K562 (cell line): ENCODE results near the gene RPL28. TPM values are rescaled to one million over a fixed set of nuclear protein-coding genes. Genes with fewer than 3 reads are reported as not detected.
A peak's percentile ranks its signal among the peaks of the same experiment; 100 is the strongest.

Source experiments
- ATAC-seq: fragments of 200-7000 bp; cut with Tn5 transposase; 3 replicates; pipeline ENCODE4 v1.9.1; 2020; ENCODE audit warnings: moderate library complexity
- BruUV-seq: library from RNA; stranded (reverse); fragments of 400-500 nt; replicated peaks from 2 replicates; lab custom pipeline; 2021; lab: Mats Ljungman, UMichigan
- CTCF ChIA-PET: fragments of 300-600 bp; formaldehyde crosslinking; extraction: SDS; loops from one replicate; lab custom pipeline; 2021; ENCODE audit warnings: low intra/inter-chr PET ratio; lab: Yijun Ruan, JAX
- POLR2A ChIA-PET: fragments of 300-600, 350-650 bp; sonication (Branson Sonifier 250); formaldehyde crosslinking; extraction: SDS; loops from one replicate; lab custom pipeline; 2021; ENCODE audit warnings: antibody characterized with exemption, inconsistent platforms; lab: Yijun Ruan, JAX
- DNase-seq, 4 experiments: peaks; one replicate each; pipeline versions ENCODE4 v3.0.0 to v3.0.0-alpha.2; 2011 to 2018; ENCODE audit warnings: low spot score in 3 of 4, mixed read lengths in 3 of 4; ENCODE audit errors: extremely low read depth in 1 of 4
- FAIRE-seq: peaks from 2 replicates; lab custom pipeline; 2011; peaks lifted over from hg19 to GRCh38; lab: Jason Lieb, UNC
- H2AFZ ChIP-seq: 2 replicates; pipeline ENCODE4 v1.6.0; 2011; ENCODE audit warnings: low read depth, low read length, control low read depth, inconsistent platforms
- H3K27ac ChIP-seq: fragments of 200-600 bp; 3 replicates; pipeline ENCODE4 v1.8.0; 2011; ENCODE audit warnings: low read depth, mild to moderate bottlenecking, control low read depth, inconsistent platforms, low read length, moderate library complexity, mixed read lengths; ENCODE audit errors: extremely low read depth
- H3K27me3 ChIP-seq, 2 experiments: fragments of 300-600 bp in 1 of 2; 2 replicates in 1 of 2; 3 replicates in 1 of 2; pipeline versions ENCODE4 v1.6.0 to v1.8.0; 2011; ENCODE audit warnings: inconsistent platforms in 2 of 2, low read length in 2 of 2, mild to moderate bottlenecking in 1 of 2, mixed read lengths in 1 of 2, moderate library complexity in 1 of 2; ENCODE audit not compliant: control insufficient read depth in 2 of 2, insufficient read depth in 2 of 2
- H3K36me3 ChIP-seq: fragments of 300-600 bp; 3 replicates; pipeline ENCODE4 v1.8.0; 2011; ENCODE audit warnings: mild to moderate bottlenecking, low read length, inconsistent platforms; ENCODE audit not compliant: control insufficient read depth, insufficient read depth
- H3K4me1 ChIP-seq, 2 experiments: fragments of 200-600 bp in 1 of 2; replicated peaks in 1 of 2; 2 replicates in 1 of 2; 3 replicates in 1 of 2; pipeline versions ENCODE4 v1.5.1 to v1.8.0; 2011; ENCODE audit warnings: inconsistent platforms in 2 of 2, low read length in 2 of 2, mild to moderate bottlenecking in 1 of 2, mixed read lengths in 1 of 2, moderate library complexity in 1 of 2; ENCODE audit not compliant: control insufficient read depth in 2 of 2, insufficient read depth in 2 of 2
- H3K4me2 ChIP-seq: 2 replicates; pipeline ENCODE4 v1.6.1; 2011; ENCODE audit warnings: low read length, control low read depth, inconsistent platforms, mixed read lengths; ENCODE audit not compliant: insufficient read depth
- H3K4me3 ChIP-seq: fragments of 200-600 bp; sonication (generic), shearing (Covaris generic); 2 replicates; pipeline ENCODE4 v1.5.1; 2016; ENCODE audit warnings: control low read depth, inconsistent platforms
- H3K79me2 ChIP-seq: fragments of 200-600 bp; 3 replicates; pipeline ENCODE4 v1.8.0; 2011; ENCODE audit warnings: low read length, inconsistent platforms; ENCODE audit not compliant: control insufficient read depth, insufficient read depth
- H3K9ac ChIP-seq, 2 experiments: 2 replicates each; pipeline versions ENCODE4 v1.6.0 to v1.6.1; 2011; ENCODE audit warnings: low read depth in 2 of 2, low read length in 2 of 2, control low read depth in 1 of 2, inconsistent platforms in 1 of 2, mild to moderate bottlenecking in 1 of 2, mixed read lengths in 1 of 2; ENCODE audit not compliant: insufficient read depth in 1 of 2
- H3K9me1 ChIP-seq: one replicate; pipeline ENCODE4 v1.6.0; 2011; ENCODE audit warnings: inconsistent platforms, mild to moderate bottlenecking, low read length, moderate library complexity; ENCODE audit not compliant: control insufficient read depth, insufficient read depth
- H3K9me3 ChIP-seq: replicated peaks from 2 replicates; pipeline ENCODE4 v1.5.1; 2011; ENCODE audit warnings: low read depth, low read length, inconsistent platforms; ENCODE audit not compliant: control insufficient read depth, insufficient read depth
- H4K20me1 ChIP-seq: replicated peaks from 2 replicates; pipeline ENCODE4 v1.6.1; 2011; ENCODE audit warnings: low read length, inconsistent platforms, mixed read lengths; ENCODE audit not compliant: control insufficient read depth, insufficient read depth
- ATF2 ChIP-seq: sonication (generic); formaldehyde crosslinking; IDR thresholded peaks from 2 replicates; pipeline ENCODE4 v1.8.1; 2022; ENCODE audit warnings: missing genetic modification reagents
- HMBOX1 ChIP-seq: sonication (generic); IDR thresholded peaks from 2 replicates; pipeline ENCODE4 v1.6.1; 2016
- POLR2G ChIP-seq: fragments of 200-400 bp; formaldehyde crosslinking; IDR thresholded peaks from 2 replicates; pipeline ENCODE4 v1.6.1; 2017; ENCODE audit warnings: low read depth, mild to moderate bottlenecking, antibody characterized with exemption, low read length, moderate library complexity
- RBFOX2 ChIP-seq: fragments of 200-400 bp; formaldehyde crosslinking; IDR thresholded peaks from 2 replicates; pipeline ENCODE4 v1.6.1; 2017; ENCODE audit warnings: low read depth, mild to moderate bottlenecking, low read length, moderate library complexity
- WGBS: fragments of 100-300 bp; shearing (Covaris generic); methylation state at CpG from one replicate; pipeline ENCODE4 v1.1.6; 2016; ENCODE audit warnings: low coverage, mixed read lengths; ENCODE audit not compliant: insufficient coverage; ENCODE audit errors: missing lambda C conversion rate; 5-methylcytosine and 5-hydroxymethylcytosine counted together
- in situ Hi-C: fragments of 300-500 bp; cut with MboI; formaldehyde crosslinking; loops from 4 replicates; pipeline ENCODE4 v1.15.0; 2018; ENCODE audit warnings: inconsistent platforms, mixed read lengths
- intact Hi-C: fragments of 100-400 bp; cut with micrococcal nuclease; formaldehyde crosslinking; loops from 2 replicates; pipeline ENCODE4 v1.14.2; 2022
- polyA plus RNA-seq, 8 experiments: library from polyadenylated mRNA; depleted of rRNA in 4 of 8; stranded (reverse) in 5 of 8; unstranded in 3 of 8; fragments of >200 nt; fragmentation: Nextera tagmentation in 2 of 8; fragmentation: Illumina TruSeq in 1 of 8; extraction: Ambion mirVana in 2 of 8; extraction: Trizol in 1 of 8; gene quantifications; 2 replicates each; pipeline versions ENCODE4 v1.2.1 to v1.2.3, GENCODE V29; 2011 to 2014; ENCODE audit warnings: inconsistent platforms in 1 of 8, missing spikeins in 1 of 8
- total RNA-seq, 7 experiments: library from RNA; depleted of rRNA in 6 of 7; stranded (reverse); fragments of >200 nt in 6 of 7; fragmentation: Illumina TruSeq in 2 of 7; extraction: Trizol in 2 of 7; gene quantifications; 2 replicates each; pipeline versions ENCODE4 v1.2.1 to v1.2.3, GENCODE V29; 2011 to 2021; ENCODE audit warnings: low replicate concordance in 1 of 7

Gene RPL28
- total and polyA plus RNA-seq, 9 of the 15 experiments (the other 6 are each of a cell fraction or from before 2014, with no cell fraction given), result 124 to 3,106 (median 622) TPM

GRCh38 chr19:55346725-55347441 lies 38.8 kb upstream of the RPL28 start:
- Histone ChIP-seq H2AFZ (no peak overlapping the region), H3K9me3 (no peaks in the 10 kb centered on the region), H3K27me3 (no peaks in the 10 kb centered on the region)
- TF ChIP-seq HMBOX1 (no peak), POLR2G (peak; percentile 44; the same call in 1 of the 2 replicates), ATF2 (CRISPR knock-in tag) (no peak), RBFOX2 (peak; percentile 34; the same call in 1 of the 2 replicates)
- TF ChIP-seq, all 486 proteins: peak for 2
- CTCF ChIA-PET, result no interaction called here
- Histone ChIP-seq H3K9ac (peak overlapping the region in 1 of 2 experiments; percentile 37; a peak in 1 of 4 replicates), H3K4me1 (peaks cover under 1 to 77% of the 10 kb centered on the region in 2 experiments; a peak in 4 of 5 replicates), H3K4me3 (no peak overlapping the region), H3K4me2 (no peak overlapping the region), H3K36me3 (peaks cover 63% of the 10 kb centered on the region; the same call in 2 of the 3 replicates), H3K79me2 (peaks cover 6% of the 10 kb centered on the region), H3K9me1 (peaks cover 5% of the 10 kb centered on the region), H3K27ac (no peak overlapping the region), H4K20me1 (no peaks in the 10 kb centered on the region; the same call in 1 of the 2 replicates)
- WGBS, result 91% methylated on average over 15 of the region's 41 CpGs
- POLR2A ChIA-PET, result interaction anchor here (1.0 to 1.2 kb wide), 2 partner anchors 26 to 67 kb away, joined by 3 to 5 read pairs; partner anchors contain the start of gene HSPBP1
- BruUV-seq, result no TSS peak
- FAIRE-seq, result no peak
- in situ Hi-C loops (no loop called here), intact Hi-C loops (no loop called here)
- no peak for ATAC-seq
- DNase-seq, result no peak
